HG03565 (cell line): ENCODE data around the gene LDLRAD4.
"Not testable (repeated sequence)": the region's sequence is repeated elsewhere in the genome, so short reads cannot be mapped to it uniquely, and the experiment has no call there.

Experiments
- ATAC-seq: cut with Tn5 transposase; IDR thresholded peaks from one replicate; pipeline ENCODE4 v1.9.1; 2021; ENCODE audit warnings: mild to moderate bottlenecking, moderate library complexity; ENCODE audit not compliant: unreplicated experiment

The LDLRAD4 gene

DNA sequence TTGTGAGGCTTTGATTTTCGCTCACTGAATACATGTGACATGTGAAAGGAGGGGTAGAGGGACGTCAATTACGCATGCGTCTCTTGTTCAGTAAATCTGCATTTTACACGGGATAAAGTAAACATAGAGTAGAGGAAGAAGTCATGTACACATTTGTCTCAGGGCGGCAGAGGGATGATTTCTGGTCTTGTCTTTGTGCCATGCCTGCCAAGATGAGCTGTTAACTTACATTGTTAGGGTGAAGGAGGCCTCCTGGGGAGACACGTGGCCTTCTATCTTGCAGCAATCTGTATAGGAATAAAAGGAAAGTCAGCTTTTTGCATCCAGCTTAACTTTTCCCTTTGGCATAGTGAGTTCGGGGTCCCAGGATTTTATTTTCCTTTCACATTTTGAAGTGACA, 106.3 kb downstream of the LDLRAD4 start:
- no peak for ATAC-seq

DNA sequence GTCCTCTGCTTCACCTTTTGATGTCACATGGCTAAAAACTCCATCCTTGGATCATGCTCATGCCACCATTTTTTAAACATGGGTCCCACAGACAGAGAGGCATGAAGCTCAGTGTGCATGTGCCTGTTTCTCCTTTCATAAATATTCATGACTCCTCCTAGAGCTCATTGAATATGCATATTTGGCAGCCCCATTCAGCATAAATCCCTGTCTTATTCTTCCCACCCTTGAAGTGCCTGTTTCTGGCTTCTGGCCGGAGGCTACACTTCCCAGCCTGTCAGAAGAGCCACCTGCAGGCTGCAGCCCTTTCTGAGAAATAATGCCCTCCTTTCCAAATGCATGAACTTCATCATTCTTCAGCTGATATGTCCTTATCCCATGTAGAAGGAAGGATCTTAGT, 109.7 kb downstream of the LDLRAD4 start:
- ATAC-seq, result no peak

DNA sequence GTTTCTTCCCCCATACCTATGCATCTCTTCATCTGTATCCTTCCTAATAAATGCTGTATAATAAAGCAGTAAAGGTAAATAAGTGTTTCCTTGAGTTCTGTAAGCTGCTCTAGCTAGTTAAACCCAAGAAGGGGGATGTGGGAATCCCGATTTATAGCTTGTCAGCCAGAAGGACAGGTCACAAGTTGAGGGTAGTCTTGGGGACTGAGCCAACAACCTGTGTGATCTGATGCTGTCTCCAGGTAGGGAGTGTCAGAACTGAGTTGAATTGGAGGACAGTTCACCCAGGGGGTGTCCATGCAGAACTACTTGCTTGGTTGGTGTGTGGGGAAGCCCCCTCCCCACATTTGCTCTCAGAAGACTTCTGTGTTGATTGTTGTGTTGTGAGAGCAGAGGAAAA, 112.4 kb downstream of the LDLRAD4 start:
- no peak for ATAC-seq

DNA sequence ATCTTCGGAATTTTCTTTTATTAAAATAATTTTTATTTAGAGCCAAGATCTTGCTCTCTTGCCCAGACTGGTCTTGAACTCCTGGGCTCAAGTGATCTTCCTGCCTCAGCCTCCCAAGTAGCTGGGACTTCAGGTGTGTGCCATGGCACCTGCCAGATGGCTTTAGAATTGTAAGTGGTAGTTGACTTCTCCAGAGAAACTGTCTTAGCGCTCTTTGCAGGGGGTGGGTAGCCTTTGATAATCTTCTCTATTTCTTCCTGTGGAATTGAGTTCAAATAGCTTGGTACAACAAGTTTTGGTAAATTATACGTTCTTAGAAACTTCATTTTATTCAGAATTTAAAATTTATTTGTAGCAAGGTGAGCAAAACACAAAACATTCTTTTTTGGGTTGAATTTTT, 113.3 kb downstream of the LDLRAD4 start:
- no peak for ATAC-seq

DNA sequence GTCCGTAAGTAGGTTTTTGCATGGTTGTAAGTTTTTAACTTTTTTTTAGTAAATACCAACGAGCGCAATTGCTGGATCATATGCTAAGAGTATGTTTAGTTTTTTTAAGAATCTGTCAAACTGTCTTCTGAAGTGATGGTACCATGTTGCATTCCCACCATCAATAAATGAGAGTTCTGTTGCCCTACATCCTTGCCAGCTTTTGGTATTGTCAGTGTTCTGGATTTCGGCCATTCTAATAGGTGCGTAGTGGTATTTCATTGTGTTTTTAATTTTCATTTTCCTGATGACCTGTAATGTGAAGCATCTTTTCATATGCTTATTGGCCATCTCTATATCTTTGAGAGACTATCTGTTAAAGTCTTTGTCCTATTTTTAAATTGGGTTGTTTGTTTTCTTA, 114.3 kb downstream of the LDLRAD4 start:
- ATAC-seq, result no peak

DNA sequence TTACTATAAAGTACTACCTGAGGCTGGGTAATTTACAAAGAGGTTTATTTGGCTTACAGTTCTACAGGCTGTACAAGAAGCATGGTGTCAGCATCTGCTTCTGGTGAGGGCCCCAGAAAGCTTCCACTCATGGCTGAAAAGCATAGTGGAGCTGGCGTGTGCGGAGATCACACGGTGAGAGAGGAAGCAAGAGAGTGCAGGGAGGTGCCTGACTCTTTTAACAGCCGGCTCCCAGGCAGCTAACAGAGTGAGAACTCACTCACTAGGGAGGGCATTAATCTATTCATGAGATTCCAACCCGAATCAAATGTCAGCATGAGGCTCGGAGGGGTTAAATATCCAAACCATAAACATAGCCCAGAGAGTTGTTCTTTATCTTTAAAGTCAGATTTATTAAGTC, 117.3 kb downstream of the LDLRAD4 start:
- no peak for ATAC-seq

GRCh38 chr18:13336841-13337240, 118.3 kb downstream of the LDLRAD4 start:
- ATAC-seq, result no peak

DNA sequence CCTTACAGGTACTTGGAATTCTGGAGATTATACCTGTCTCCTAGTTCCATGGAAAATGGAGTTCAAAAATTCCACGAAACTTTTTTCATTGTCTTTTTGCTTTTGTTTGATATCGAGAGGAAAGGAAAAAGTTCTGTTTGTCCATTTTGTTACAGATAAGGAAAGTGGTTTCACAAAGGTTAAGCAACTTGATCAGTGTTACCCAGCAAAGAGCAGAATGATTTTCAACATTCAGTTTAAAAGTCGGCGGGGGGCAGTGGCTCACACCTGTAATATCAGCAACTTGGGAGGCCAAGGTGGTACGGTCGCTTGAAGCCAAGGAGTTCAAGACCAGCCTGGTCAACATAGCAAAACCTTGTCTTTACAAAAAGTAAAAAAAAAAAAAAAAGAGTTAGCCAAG, 118.8 kb downstream of the LDLRAD4 start:
- no peak for ATAC-seq

GRCh38 chr18:13338318-13338717, 119.8 kb downstream of the LDLRAD4 start:
- no peak for ATAC-seq

DNA sequence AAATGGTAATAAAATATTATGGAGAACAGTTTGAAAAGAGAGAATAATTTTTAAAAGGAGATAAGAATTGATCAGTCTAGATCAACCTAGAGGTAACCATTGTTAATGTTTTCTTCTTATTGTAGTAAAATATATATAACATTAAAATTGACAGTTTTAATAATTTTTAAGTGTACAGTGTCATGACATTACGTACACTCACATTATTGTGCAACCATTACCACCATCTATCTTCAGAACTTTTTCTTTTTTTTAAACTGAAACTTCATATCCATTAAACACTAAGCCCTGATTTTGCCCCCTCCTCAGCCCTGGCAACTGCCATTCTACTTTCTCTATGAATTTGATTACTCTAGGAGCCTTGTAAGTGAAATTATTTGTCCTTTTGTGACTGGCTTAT, 121.1 kb downstream of the LDLRAD4 start:
- no peak for ATAC-seq

DNA sequence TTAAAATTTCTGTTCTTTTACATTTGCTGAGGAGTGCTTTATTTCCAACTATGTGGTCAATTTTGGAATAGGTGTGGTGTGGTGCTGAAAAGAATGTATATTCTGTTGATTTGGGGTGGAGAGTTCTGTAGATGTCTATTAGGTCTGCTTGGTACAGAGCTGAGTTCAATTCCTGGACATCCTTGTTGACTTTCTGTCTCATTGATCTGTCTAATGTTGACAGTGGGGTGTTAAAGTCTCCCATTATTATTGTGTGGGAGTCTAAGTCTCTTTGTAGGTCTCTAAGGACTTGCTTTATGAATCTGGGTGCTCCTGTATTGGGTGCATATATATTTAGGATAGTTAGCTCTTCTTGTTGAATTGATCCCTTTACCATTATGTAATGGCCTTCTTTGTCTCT, 127.9 kb downstream of the LDLRAD4 start:
- not testable (repeated sequence) for ATAC-seq

- no peak for ATAC-seq
These were observed 134.7 kb downstream of the LDLRAD4 start for GRCh38 chr18:13353084-13353823.

- no peak for ATAC-seq
These were observed 135.8 kb downstream of the LDLRAD4 start for GRCh38 chr18:13354402-13354801.

- ATAC-seq, result no peak
These were observed 137.5 kb downstream of the LDLRAD4 start for GRCh38 chr18:13356032-13356431.

GRCh38 chr18:13357289-13357688, 138.7 kb downstream of the LDLRAD4 start:
- no peak for ATAC-seq

- no peak for ATAC-seq
These were observed 140.7 kb downstream of the LDLRAD4 start for GRCh38 chr18:13359210-13359609.

GRCh38 chr18:13361431-13361830, 142.9 kb downstream of the LDLRAD4 start:
- no peak for ATAC-seq

GRCh38 chr18:13362051-13362450, 143.5 kb downstream of the LDLRAD4 start:
- no peak for ATAC-seq

- no peak for ATAC-seq
These were observed 144.0 kb downstream of the LDLRAD4 start for GRCh38 chr18:13362607-13363006.

- ATAC-seq, result no peak
These were observed 144.8 kb downstream of the LDLRAD4 start for GRCh38 chr18:13363359-13363758.

GRCh38 chr18:13364721-13365205, 146.2 kb downstream of the LDLRAD4 start:
- ATAC-seq, result no peak

DNA sequence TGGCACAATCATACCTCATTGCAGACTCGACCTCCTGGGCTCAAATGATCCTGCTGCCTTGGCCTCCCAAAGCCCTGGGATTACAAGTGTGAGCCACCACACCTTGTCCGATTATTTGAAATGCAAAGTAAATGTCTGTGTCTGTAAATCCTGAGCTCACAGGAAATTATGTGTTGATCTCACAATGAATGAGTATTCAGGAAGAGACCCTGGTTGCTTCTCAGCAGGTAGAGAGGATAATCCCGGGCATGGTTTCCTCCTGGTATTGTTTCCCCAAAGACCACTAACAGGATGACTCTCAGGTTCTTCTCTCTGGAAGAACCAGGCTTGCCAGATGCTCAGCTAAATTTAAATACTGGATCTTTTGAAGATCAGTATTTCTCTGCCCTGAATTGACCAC, 147.6 kb downstream of the LDLRAD4 start:
- no peak for ATAC-seq

DNA sequence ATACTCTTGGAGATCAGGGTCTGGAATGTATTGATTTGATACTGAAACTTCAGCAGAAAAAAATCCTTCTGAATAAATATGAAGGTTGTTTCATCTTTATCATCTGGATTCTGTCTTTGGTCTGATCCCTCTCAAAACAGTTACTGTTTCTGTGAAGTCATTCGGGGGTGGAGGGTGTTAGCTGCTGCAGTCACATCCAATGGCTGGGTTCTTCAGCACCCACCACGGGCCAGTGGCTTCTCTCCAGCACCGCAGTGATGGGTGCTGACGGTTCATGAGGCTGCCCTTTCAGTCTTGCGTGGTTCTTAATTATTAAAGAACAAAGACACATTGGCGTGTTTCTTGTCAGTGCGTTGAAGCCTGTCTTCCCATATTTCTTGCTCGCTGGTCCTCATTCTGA, 148.0 kb downstream of the LDLRAD4 start:
- no peak for ATAC-seq
